Measurements from ENCODE around the gene ZNF714. TPM values are rescaled to one million over a fixed set of nuclear protein-coding genes. Genes with fewer than 3 reads are reported as not detected.

Gene ZNF714
- total RNA-seq, 3 donors from 2014 or later = 4.5 to 10.2 (median 7.3) TPM

- H3K4me1 ChIP-seq (ENCODE audit: low read depth) = no peaks in the 10 kb centered on the region
- no peaks in the 10 kb centered on the region for H3K36me3 ChIP-seq (ENCODE audit: low read depth)
- no peak for ATAC-seq
- intact Hi-C loops (cut with DNase I, micrococcal nuclease) = no loop called here
- peaks cover 4% of the 10 kb centered on the region for H3K9me3 ChIP-seq
- TF ChIP-seq CTCF (IDR thresholded peaks at IDR 0.05) = no peak
- H3K4me3 ChIP-seq = no peak overlapping the region
- no peak for DNase-seq
Measured at GRCh38 chr19:21126078-21126477, 44.1 kb downstream of the ZNF714 start.

DNA sequence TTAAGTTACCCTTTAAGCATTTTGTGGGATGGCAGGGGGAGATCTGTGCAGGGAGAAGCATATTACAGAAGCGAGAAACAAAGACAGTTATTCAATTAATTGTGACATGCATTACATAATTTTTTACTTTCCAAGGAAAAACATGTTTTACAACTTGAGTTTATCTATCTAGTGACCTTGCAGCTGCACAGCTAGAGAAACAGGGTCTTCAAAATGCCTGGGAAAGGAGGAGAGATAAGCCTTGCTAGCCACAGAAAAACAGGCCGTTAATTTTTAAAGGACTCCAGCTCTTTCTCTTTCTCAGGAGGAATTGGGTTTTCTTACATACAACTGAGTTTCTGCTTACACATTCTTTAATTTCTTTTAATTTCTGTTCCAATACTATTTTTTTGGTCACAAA, 45.0 kb downstream of the ZNF714 start:
- no peak overlapping the region for H3K4me3 ChIP-seq
- intact Hi-C loops (cut with DNase I, micrococcal nuclease) = no loop called here
- ATAC-seq = no peak

GRCh38 chr19:21127898-21128297, 45.9 kb downstream of the ZNF714 start:
- no peak for TF ChIP-seq CTCF (IDR thresholded peaks at IDR 0.05)
- Histone ChIP-seq H3K36me3 (ENCODE audit: low read depth) (no peaks in the 10 kb centered on the region), H3K9me3 (peaks cover 3% of the 10 kb centered on the region), H3K4me3 (no peak overlapping the region), H3K4me1 (ENCODE audit: low read depth) (no peaks in the 10 kb centered on the region)
- DNase-seq = no peak
- intact Hi-C loops (cut with DNase I, micrococcal nuclease) = no loop called here
- ATAC-seq = no peak

More for the DNA sequence above, 45.0 kb downstream of the ZNF714 start:
- TF ChIP-seq CTCF (IDR thresholded peaks at IDR 0.05) = no peak
- Histone ChIP-seq H3K9me3 (peaks cover 3% of the 10 kb centered on the region), H3K36me3 (ENCODE audit: low read depth) (no peaks in the 10 kb centered on the region), H3K4me1 (ENCODE audit: low read depth) (no peaks in the 10 kb centered on the region)
- DNase-seq = no peak

- TF ChIP-seq CTCF (IDR thresholded peaks at IDR 0.05) = no peak
- DNase-seq (no peak), ATAC-seq (no peak)
- peaks cover 3% of the 10 kb centered on the region for H3K9me3 ChIP-seq
- no peaks in the 10 kb centered on the region for H3K36me3 ChIP-seq (ENCODE audit: low read depth)
- no peaks in the 10 kb centered on the region for H3K4me1 ChIP-seq (ENCODE audit: low read depth)
- intact Hi-C loops (cut with DNase I, micrococcal nuclease) = no loop called here
- no peak overlapping the region for H3K4me3 ChIP-seq
Measured at GRCh38 chr19:21128901-21129698, 47.1 kb downstream of the ZNF714 start.

GRCh38 chr19:21130097-21130775, 48.2 kb downstream of the ZNF714 start:
- TF ChIP-seq CTCF (IDR thresholded peaks at IDR 0.05) = no peak
- Histone ChIP-seq H3K4me3 (no peak overlapping the region), H3K9me3 (peaks cover 3% of the 10 kb centered on the region), H3K36me3 (ENCODE audit: low read depth) (no peaks in the 10 kb centered on the region), H3K4me1 (ENCODE audit: low read depth) (no peaks in the 10 kb centered on the region)
- DNase-seq (no peak), ATAC-seq (no peak)
- intact Hi-C loops (cut with DNase I, micrococcal nuclease) = no loop called here
